GM23338 (cell line): ENCODE measurements around the gene GAB1. TPM values are rescaled to one million over a fixed set of nuclear protein-coding genes. Genes with fewer than 3 reads are reported as not detected.

Experiments used
- ATAC-seq: fragments of 200-7000 bp; cut with Tn5 transposase; 3 replicates; pipeline ENCODE4 v1.9.1; 2020
- DNase-seq: peaks from one replicate; pipeline ENCODE4 v3.0.0-alpha.2; 2015; ENCODE audit warnings: low spot score
- H2AFZ ChIP-seq: fragments of 200-600 bp; sonication (generic); 2 replicates; pipeline ENCODE4 v1.8.0; 2016; ENCODE audit warnings: antibody characterized with exemption, mild to moderate bottlenecking, moderate library complexity
- H3F3A ChIP-seq: fragments of 200-600 bp; sonication (generic); replicated peaks from 2 replicates; pipeline ENCODE4 v1.8.0; 2017; ENCODE audit warnings: antibody characterized with exemption, mixed run types, low read depth
- H3K27ac ChIP-seq: fragments of 200-600 bp; sonication (generic); 2 replicates; pipeline ENCODE4 v1.6.1; 2016; ENCODE audit warnings: low read depth
- H3K27me3 ChIP-seq: fragments of 200-600 bp; sonication (generic); 2 replicates; pipeline ENCODE4 v1.8.0; 2016; ENCODE audit warnings: mild to moderate bottlenecking, mixed run types, moderate library complexity; ENCODE audit not compliant: insufficient read depth
- H3K36me3 ChIP-seq: fragments of 200-600 bp; sonication (generic); 2 replicates; pipeline ENCODE4 v1.8.0; 2016; ENCODE audit warnings: mild to moderate bottlenecking; ENCODE audit not compliant: insufficient read depth
- H3K4me1 ChIP-seq: fragments of 200-600 bp; sonication (generic); 2 replicates; pipeline ENCODE4 v1.8.0; 2016; ENCODE audit warnings: mild to moderate bottlenecking, moderate library complexity; ENCODE audit not compliant: insufficient read depth
- H3K4me2 ChIP-seq: fragments of 200-600 bp; sonication (generic); 2 replicates; pipeline ENCODE4 v1.7.1; 2017; ENCODE audit warnings: mixed run types
- H3K4me3 ChIP-seq: fragments of 200-600 bp; sonication (generic); 2 replicates; pipeline ENCODE4 v1.6.1; 2016; ENCODE audit warnings: mixed run types
- H3K79me2 ChIP-seq: fragments of 200-600 bp; sonication (generic); replicated peaks from 2 replicates; pipeline ENCODE4 v1.8.0; 2017; ENCODE audit warnings: mild to moderate bottlenecking; ENCODE audit not compliant: insufficient read depth
- H3K9me2 ChIP-seq: fragments of 200-600 bp; sonication (generic); 2 replicates; pipeline ENCODE4 v1.8.0; 2017; ENCODE audit not compliant: insufficient read depth
- H4K20me1 ChIP-seq: fragments of 200-600 bp; sonication (generic); replicated peaks from 2 replicates; pipeline ENCODE4 v1.8.0; 2017; ENCODE audit warnings: mild to moderate bottlenecking; ENCODE audit not compliant: insufficient read depth
- H3K27ac Mint-ChIP-seq: 2 replicates; pipeline ENCODE4 v1.8.0; 2020; ENCODE audit warnings: inconsistent platforms, mild to moderate bottlenecking, moderate library complexity, mixed read lengths
- H3K27me3 Mint-ChIP-seq: 3 replicates; pipeline ENCODE4 v1.8.0; 2022; ENCODE audit warnings: low read depth, mild to moderate bottlenecking, moderate library complexity, mixed read lengths, inconsistent platforms; ENCODE audit not compliant: insufficient read depth, poor library complexity
- H3K36me3 Mint-ChIP-seq: 3 replicates; pipeline ENCODE4 v1.8.0; 2021; ENCODE audit warnings: low read depth, mild to moderate bottlenecking, inconsistent platforms, moderate library complexity, mixed read lengths
- H3K4me1 Mint-ChIP-seq: 3 replicates; pipeline ENCODE4 v1.8.0; 2020; ENCODE audit warnings: mild to moderate bottlenecking, inconsistent platforms, mixed read lengths
- H3K4me3 Mint-ChIP-seq: 3 replicates; pipeline ENCODE4 v1.8.0; 2021; ENCODE audit warnings: moderate library complexity, mild to moderate bottlenecking, inconsistent platforms, mixed read lengths
- H3K9me3 Mint-ChIP-seq: 3 replicates; pipeline ENCODE4 v1.8.0; 2020; ENCODE audit warnings: moderate library complexity, mild to moderate bottlenecking, inconsistent platforms, mixed read lengths
- CREB1 ChIP-seq: fragments of 250-450 bp; sonication (Bioruptor Pico); IDR thresholded peaks from 2 replicates; pipeline ENCODE4 v1.5.0; 2020; ENCODE audit warnings: low read depth, mild to moderate bottlenecking, moderate library complexity
- EZH2 ChIP-seq: fragments of 200-600 bp; sonication (generic); IDR thresholded peaks from one replicate; pipeline ENCODE4 v1.8.0; 2017; ENCODE audit warnings: antibody characterized with exemption, mild to moderate bottlenecking, low read depth; ENCODE audit not compliant: unreplicated experiment
- EZH2phosphoT487 ChIP-seq: fragments of 200-600 bp; sonication (generic); IDR thresholded peaks from one replicate; pipeline ENCODE4 v1.8.1; 2018; ENCODE audit warnings: antibody characterized with exemption; ENCODE audit not compliant: unreplicated experiment
- JUNB ChIP-seq: IDR thresholded peaks from one replicate; pipeline ENCODE4 v1.6.1; 2016; ENCODE audit warnings: antibody characterized with exemption; ENCODE audit not compliant: unreplicated experiment
- NANOG ChIP-seq: IDR thresholded peaks from 2 replicates; pipeline ENCODE4 v1.6.1; 2016; ENCODE audit warnings: antibody characterized with exemption, borderline replicate concordance
- POLR2AphosphoS5 ChIP-seq: IDR thresholded peaks from 2 replicates; pipeline ENCODE4 v1.6.1; 2016; ENCODE audit warnings: antibody characterized with exemption, low read depth
- STAT1 ChIP-seq: IDR thresholded peaks from one replicate; pipeline ENCODE4 v1.6.1; 2016; ENCODE audit warnings: antibody characterized with exemption; ENCODE audit not compliant: unreplicated experiment
- ZNF114 ChIP-seq: fragments of 250-450 bp; sonication (Bioruptor Pico); IDR thresholded peaks from 2 replicates; pipeline ENCODE4 v1.5.0; 2020; ENCODE audit warnings: mild to moderate bottlenecking, moderate library complexity
- ZNF331 ChIP-seq: fragments of 250-450 bp; sonication (Bioruptor Pico); IDR thresholded peaks from 2 replicates; pipeline ENCODE4 v1.5.0; 2020; ENCODE audit warnings: low read depth, mild to moderate bottlenecking, moderate library complexity
- polyA plus RNA-seq: library from polyadenylated mRNA; unstranded; fragments of >200 nt; fragmentation: Nextera tagmentation; extraction: Ambion mirVana; gene quantifications from 2 replicates; pipeline ENCODE4 v1.2.1, GENCODE V29; 2016
- total RNA-seq: library from RNA; depleted of rRNA; stranded (reverse); fragments of >200 nt; shearing (Covaris generic); gene quantifications from 2 replicates; pipeline ENCODE4 v1.2.3, GENCODE V29; 2014
- TF ChIP-seq, protein P1 (sequence below): IDR thresholded peaks from 2 replicates; pipeline ENCODE4 v1.6.1; 2016; ENCODE audit warnings: antibody characterized with exemption
- TF ChIP-seq, protein P2 (sequence below): fragments of 250-450 bp; sonication (Bioruptor Pico); IDR thresholded peaks from 2 replicates; pipeline ENCODE4 v1.5.0; 2020; ENCODE audit warnings: mild to moderate bottlenecking, moderate library complexity
- TF ChIP-seq, protein P3 (sequence below), 2 experiments: fragments of 200-600 bp in 1 of 2; sonication (generic) in 1 of 2; conservative IDR thresholded peaks; 2 replicates each; pipeline versions ENCODE4 v1.5.1 to v1.6.1; 2016 to 2017; ENCODE audit warnings: antibody characterized with exemption in 2 of 2, low read depth in 2 of 2, mild to moderate bottlenecking in 2 of 2, moderate library complexity in 1 of 2
- TF ChIP-seq, protein P4 (sequence below): IDR thresholded peaks from one replicate; pipeline ENCODE4 v1.6.1; 2018; ENCODE audit warnings: antibody characterized with exemption; ENCODE audit not compliant: unreplicated experiment

Gene GAB1
- total and polyA plus RNA-seq, 2 experiments from 2014 or later = 4.0 to 18.4 TPM

DNA sequence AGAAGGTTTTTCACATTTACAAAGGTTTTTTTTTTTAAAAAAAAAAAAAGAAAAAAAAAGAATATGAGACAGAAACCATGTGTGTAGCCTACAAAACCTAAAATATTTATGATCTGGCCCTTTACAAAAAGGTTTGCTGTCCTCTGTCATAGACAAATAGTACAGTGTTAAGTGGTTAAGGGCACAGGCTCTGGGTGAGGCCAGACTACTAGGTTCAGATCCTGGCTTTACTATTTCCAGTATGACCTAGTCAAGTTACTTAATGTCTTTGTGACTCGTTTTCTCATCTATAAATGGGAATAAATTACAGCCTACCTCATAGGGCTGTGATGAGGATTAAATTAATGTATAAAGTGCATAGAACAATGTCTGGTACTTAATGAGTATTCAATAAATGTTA lies 56.5 kb downstream of the GAB1 start:
- Mint-ChIP-seq H3K27ac (no peak overlapping the region), H3K4me1 (peaks cover 61% of the 10 kb centered on the region), H3K27me3 (no peaks in the 10 kb centered on the region), H3K36me3 (no peaks in the 10 kb centered on the region), H3K9me3 (no peaks in the 10 kb centered on the region), H3K4me3 (no peak overlapping the region)
- no peak overlapping the region for H2AFZ ChIP-seq
- H3K4me1 ChIP-seq = peaks cover 33% of the 10 kb centered on the region
- H3K9me2 ChIP-seq = no peaks in the 10 kb centered on the region
- no peaks in the 10 kb centered on the region for H3F3A ChIP-seq
- TF ChIP-seq, protein P1, sequence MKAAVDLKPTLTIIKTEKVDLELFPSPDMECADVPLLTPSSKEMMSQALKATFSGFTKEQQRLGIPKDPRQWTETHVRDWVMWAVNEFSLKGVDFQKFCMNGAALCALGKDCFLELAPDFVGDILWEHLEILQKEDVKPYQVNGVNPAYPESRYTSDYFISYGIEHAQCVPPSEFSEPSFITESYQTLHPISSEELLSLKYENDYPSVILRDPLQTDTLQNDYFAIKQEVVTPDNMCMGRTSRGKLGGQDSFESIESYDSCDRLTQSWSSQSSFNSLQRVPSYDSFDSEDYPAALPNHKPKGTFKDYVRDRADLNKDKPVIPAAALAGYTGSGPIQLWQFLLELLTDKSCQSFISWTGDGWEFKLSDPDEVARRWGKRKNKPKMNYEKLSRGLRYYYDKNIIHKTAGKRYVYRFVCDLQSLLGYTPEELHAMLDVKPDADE = no peak
- no peak for TF ChIP-seq CREB1
- TF ChIP-seq, protein P2, sequence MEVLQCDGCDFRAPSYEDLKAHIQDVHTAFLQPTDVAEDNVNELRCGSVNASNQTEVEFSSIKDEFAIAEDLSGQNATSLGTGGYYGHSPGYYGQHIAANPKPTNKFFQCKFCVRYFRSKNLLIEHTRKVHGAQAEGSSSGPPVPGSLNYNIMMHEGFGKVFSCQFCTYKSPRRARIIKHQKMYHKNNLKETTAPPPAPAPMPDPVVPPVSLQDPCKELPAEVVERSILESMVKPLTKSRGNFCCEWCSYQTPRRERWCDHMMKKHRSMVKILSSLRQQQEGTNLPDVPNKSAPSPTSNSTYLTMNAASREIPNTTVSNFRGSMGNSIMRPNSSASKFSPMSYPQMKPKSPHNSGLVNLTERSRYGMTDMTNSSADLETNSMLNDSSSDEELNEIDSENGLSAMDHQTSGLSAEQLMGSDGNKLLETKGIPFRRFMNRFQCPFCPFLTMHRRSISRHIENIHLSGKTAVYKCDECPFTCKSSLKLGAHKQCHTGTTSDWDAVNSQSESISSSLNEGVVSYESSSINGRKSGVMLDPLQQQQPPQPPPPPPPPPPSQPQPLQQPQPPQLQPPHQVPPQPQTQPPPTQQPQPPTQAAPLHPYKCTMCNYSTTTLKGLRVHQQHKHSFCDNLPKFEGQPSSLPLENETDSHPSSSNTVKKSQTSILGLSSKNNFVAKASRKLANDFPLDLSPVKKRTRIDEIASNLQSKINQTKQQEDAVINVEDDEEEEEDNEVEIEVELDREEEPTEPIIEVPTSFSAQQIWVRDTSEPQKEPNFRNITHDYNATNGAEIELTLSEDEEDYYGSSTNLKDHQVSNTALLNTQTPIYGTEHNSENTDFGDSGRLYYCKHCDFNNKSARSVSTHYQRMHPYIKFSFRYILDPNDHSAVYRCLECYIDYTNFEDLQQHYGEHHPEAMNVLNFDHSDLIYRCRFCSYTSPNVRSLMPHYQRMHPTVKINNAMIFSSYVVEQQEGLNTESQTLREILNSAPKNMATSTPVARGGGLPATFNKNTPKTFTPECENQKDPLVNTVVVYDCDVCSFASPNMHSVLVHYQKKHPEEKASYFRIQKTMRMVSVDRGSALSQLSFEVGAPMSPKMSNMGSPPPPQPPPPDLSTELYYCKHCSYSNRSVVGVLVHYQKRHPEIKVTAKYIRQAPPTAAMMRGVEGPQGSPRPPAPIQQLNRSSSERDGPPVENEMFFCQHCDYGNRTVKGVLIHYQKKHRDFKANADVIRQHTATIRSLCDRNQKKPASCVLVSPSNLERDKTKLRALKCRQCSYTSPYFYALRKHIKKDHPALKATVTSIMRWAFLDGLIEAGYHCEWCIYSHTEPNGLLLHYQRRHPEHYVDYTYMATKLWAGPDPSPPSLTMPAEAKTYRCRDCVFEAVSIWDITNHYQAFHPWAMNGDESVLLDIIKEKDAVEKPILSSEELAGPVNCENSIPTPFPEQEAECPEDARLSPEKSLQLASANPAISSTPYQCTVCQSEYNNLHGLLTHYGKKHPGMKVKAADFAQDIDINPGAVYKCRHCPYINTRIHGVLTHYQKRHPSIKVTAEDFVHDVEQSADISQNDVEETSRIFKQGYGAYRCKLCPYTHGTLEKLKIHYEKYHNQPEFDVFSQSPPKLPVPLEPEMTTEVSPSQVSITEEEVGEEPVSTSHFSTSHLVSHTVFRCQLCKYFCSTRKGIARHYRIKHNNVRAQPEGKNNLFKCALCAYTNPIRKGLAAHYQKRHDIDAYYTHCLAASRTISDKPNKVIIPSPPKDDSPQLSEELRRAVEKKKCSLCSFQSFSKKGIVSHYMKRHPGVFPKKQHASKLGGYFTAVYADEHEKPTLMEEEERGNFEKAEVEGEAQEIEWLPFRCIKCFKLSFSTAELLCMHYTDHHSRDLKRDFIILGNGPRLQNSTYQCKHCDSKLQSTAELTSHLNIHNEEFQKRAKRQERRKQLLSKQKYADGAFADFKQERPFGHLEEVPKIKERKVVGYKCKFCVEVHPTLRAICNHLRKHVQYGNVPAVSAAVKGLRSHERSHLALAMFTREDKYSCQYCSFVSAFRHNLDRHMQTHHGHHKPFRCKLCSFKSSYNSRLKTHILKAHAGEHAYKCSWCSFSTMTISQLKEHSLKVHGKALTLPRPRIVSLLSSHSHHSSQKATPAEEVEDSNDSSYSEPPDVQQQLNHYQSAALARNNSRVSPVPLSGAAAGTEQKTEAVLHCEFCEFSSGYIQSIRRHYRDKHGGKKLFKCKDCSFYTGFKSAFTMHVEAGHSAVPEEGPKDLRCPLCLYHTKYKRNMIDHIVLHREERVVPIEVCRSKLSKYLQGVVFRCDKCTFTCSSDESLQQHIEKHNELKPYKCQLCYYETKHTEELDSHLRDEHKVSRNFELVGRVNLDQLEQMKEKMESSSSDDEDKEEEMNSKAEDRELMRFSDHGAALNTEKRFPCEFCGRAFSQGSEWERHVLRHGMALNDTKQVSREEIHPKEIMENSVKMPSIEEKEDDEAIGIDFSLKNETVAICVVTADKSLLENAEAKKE (CRISPR knock-in tag) = no peak
- TF ChIP-seq, protein P3, sequence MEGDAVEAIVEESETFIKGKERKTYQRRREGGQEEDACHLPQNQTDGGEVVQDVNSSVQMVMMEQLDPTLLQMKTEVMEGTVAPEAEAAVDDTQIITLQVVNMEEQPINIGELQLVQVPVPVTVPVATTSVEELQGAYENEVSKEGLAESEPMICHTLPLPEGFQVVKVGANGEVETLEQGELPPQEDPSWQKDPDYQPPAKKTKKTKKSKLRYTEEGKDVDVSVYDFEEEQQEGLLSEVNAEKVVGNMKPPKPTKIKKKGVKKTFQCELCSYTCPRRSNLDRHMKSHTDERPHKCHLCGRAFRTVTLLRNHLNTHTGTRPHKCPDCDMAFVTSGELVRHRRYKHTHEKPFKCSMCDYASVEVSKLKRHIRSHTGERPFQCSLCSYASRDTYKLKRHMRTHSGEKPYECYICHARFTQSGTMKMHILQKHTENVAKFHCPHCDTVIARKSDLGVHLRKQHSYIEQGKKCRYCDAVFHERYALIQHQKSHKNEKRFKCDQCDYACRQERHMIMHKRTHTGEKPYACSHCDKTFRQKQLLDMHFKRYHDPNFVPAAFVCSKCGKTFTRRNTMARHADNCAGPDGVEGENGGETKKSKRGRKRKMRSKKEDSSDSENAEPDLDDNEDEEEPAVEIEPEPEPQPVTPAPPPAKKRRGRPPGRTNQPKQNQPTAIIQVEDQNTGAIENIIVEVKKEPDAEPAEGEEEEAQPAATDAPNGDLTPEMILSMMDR (conservative IDR thresholded peaks at IDR 0.05; ENCODE audit: low read depth in 2 of 2) = no peak
- no peak for TF ChIP-seq POLR2AphosphoS5
- no peak for TF ChIP-seq EZH2phosphoT487
- TF ChIP-seq ZNF331 (CRISPR knock-in tag) = no peak
- TF ChIP-seq EZH2 = no peak
- TF ChIP-seq ZNF114 = no peak
- TF ChIP-seq, protein P4, sequence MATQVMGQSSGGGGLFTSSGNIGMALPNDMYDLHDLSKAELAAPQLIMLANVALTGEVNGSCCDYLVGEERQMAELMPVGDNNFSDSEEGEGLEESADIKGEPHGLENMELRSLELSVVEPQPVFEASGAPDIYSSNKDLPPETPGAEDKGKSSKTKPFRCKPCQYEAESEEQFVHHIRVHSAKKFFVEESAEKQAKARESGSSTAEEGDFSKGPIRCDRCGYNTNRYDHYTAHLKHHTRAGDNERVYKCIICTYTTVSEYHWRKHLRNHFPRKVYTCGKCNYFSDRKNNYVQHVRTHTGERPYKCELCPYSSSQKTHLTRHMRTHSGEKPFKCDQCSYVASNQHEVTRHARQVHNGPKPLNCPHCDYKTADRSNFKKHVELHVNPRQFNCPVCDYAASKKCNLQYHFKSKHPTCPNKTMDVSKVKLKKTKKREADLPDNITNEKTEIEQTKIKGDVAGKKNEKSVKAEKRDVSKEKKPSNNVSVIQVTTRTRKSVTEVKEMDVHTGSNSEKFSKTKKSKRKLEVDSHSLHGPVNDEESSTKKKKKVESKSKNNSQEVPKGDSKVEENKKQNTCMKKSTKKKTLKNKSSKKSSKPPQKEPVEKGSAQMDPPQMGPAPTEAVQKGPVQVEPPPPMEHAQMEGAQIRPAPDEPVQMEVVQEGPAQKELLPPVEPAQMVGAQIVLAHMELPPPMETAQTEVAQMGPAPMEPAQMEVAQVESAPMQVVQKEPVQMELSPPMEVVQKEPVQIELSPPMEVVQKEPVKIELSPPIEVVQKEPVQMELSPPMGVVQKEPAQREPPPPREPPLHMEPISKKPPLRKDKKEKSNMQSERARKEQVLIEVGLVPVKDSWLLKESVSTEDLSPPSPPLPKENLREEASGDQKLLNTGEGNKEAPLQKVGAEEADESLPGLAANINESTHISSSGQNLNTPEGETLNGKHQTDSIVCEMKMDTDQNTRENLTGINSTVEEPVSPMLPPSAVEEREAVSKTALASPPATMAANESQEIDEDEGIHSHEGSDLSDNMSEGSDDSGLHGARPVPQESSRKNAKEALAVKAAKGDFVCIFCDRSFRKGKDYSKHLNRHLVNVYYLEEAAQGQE = no peak
- no peak for TF ChIP-seq NANOG
- no peak for TF ChIP-seq JUNB
- no peak for TF ChIP-seq STAT1
- H3K36me3 ChIP-seq = no peaks in the 10 kb centered on the region
- no peak overlapping the region for H3K4me3 ChIP-seq
- H3K27ac ChIP-seq = no peak overlapping the region
- H3K4me2 ChIP-seq = no peak overlapping the region
- no peaks in the 10 kb centered on the region for H4K20me1 ChIP-seq
- ATAC-seq (no peak), DNase-seq (no peak)
- no peaks in the 10 kb centered on the region for H3K27me3 ChIP-seq
- peaks cover 13% of the 10 kb centered on the region; the same call in 1 of the 2 replicates for H3K79me2 ChIP-seq
